Fibroblast of gingiva (primary cell): Measurements from ENCODE around the gene NUDCD3.

Experiments
- DNase-seq: peaks from one replicate; pipeline ENCODE4 v3.0.0-alpha.2; 2011; ENCODE audit warnings: low read depth

NUDCD3 gene

DNA sequence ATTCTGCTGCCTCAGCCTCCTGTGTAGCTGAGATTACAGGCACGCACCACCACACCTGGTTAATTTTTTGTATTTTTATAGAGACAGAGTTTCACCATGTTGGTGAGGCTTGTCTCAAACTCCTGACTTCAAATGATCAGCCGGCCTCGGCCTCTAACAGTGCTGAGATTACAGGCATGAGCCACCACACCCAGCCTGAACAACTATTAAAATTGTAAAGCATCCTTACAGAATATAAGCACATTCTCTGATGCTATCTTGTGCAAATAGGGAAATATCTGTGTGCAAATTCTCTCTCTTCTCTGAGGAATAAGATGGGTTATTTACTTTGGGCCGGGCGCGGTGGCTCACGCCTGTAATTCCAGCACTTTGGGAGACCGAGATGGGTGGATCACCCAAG, 12.5 kb downstream of the NUDCD3 start:
- no peak for DNase-seq

DNA sequence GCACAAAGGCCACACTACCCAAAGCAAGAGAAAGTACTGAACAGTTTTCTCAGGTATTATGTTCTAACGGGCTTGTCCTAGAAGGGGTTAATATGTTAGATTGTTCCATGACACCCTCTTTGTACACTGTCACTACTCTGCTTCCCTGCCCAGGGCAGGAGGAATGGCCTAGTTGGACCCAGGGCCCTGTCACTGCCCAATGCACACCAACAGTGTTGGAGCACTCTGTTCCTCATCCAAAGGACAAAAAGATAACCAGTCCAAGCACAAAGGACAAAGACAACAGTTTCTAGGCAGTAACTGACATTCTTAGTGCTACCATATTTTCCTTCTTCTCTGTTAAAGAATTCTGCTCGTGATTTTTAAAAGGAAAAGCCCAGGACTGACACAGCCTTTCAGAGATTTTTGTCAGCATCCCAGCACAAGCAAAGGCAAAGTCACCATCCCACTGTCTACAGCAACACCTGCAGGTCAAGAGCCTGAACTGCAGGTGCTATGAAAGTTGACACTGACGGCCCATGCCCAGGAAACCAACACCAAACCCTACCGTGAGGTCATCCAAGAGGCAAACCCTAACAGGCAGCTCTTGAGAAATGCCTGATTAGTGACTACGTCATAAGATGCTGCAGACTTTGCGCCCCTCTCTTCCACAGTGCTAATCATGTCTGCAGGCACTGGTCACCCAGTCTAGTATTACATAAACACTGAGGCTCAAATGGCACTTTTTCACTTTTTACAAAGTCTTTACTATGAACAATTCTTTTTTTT, 13.2 kb downstream of the NUDCD3 start:
- DNase-seq: peak; percentile 79

GRCh38 chr7:44476313-44476712, 14.1 kb downstream of the NUDCD3 start:
- no peak for DNase-seq

DNA sequence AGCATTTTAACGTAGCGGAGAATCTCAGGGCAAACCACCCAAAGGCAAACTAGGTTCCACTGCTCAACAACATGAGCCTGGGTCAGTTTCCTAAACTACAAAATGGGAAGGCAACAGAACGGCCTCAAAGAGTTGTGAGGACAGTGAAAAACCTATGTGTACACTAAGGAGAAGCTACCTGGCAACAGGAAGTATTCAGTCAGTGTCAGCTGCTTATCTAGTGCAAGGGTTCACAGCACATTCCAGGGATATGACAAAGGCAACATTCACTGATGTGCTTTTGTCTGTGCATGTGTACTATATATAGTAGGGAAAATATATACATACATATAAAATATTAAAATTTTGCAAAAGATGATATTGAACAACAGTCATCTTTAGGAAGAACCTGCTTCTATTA, 17.2 kb downstream of the NUDCD3 start:
- DNase-seq: no peak

GRCh38 chr7:44472843-44473242, 17.6 kb downstream of the NUDCD3 start:
- no peak for DNase-seq

DNA sequence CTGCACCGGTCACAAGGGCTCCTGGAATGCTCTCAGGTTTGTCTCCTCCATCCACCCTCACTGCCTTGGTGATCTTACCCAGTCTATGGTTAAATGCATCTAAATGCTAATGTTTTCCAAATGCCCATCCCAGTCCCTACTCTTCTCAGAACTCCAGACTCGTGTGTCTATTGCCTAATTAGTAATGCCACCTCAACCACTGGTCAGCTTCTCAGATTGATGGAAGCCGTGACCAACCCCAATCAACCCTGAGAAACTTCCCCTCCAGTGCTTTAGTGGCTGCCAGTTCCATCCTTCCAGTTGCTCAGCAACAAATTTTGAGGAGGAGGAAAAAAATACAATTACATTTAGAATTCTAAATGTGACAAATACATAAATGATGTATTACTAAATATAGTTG, 18.6 kb downstream of the NUDCD3 start:
- peak; percentile 32 for DNase-seq

- no peak for DNase-seq
Observed at GRCh38 chr7:44471436-44471835, 19.0 kb downstream of the NUDCD3 start.

- DNase-seq: no peak
Observed at GRCh38 chr7:44470628-44471245, 19.7 kb downstream of the NUDCD3 start.

DNA sequence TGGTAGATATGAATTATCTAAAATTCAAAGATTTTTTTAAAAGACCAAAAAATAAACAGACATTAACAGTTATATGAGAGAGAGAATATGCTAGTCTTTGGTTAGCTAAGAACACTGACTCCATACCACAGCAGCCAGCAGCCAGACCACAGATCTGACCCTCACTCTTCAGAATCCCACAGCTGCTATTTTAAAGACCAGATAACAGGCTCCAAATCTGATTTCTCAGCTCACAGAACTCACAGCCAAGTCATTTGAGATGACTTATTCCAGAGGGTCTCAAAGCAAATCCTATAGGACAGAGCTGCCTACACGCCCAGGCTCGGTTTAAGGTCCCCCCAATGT, 20.4 kb downstream of the NUDCD3 start:
- no peak for DNase-seq

GRCh38 chr7:44469461-44470134, 20.9 kb downstream of the NUDCD3 start:
- DNase-seq: no peak

- no peak for DNase-seq
Observed at GRCh38 chr7:44467217-44467548, 23.3 kb downstream of the NUDCD3 start.

DNA sequence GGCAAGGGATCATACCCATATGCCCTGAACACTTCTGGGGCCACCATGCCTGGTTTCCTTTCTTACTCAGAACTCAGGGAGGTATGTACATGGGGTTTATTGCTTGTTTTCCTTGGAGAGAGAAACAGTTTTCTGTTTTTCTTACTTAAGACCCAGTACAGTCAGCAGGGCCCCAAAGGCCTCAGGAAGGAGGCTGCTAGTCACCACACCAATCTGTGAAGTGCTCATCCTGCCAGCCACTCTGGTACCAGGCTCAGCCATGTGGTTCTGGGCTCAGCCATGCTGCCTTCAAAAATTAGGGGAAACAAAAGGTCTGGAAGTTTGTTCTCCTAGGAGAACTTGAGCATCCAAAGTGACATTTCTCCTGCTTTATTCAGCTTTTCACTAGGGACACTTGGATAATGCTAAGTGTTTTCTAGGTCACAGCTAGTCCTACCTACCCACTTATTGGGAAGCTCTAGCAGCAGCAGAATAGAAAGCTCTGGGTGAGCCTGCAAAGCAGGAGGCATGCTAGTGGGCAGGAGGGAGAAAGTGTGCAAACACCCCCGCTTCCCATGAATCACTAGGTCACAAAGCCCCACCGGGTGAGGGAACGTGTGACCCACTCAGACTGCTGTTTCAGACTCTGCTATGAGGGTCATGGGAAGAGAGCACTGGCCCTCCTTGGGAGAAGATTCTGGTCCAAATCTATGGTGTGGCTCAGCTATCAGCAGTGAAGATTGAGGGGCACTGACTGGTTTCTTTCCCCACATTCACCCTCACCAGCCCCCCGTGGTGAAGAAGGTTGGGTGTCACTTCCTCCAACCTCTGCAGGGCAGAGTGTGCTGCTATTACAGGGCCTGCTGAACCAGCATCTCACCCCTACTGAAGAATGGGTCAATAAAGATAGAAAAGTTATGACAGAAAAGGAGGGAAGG, 23.9 kb downstream of the NUDCD3 start:
- peak; percentile 78 for DNase-seq

- DNase-seq: no peak
Observed at GRCh38 chr7:44465490-44465889, 25.0 kb downstream of the NUDCD3 start.

DNA sequence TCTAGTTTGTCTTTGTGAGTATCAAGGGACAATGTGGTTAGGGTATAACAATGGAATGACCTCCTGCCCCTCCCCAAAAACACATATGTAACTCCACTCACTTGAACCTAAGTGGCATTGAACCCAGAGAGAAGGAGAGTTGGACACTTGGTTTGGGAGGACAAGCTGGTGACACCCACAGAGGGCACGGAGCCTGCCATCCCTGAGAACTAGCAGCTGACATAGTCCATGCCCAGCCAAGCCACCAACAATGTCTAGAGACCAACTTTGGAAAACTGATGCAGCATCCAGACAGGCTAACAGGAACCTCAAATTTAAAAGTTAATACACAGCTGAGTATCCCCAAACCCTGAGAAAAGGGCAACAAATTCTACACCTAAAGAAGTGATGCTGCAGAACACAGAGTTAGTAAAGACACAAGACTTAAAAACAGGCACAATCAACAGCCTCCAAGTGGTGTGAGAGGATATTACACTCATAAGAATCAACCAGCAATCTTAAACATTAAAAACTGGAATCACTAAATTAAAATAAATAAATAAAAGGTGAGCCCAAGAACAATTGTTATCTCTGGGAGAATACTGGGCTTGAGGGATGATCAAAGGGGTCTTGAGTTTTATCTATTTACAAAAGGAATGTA, 27.2 kb downstream of the NUDCD3 start:
- DNase-seq: no peak

GRCh38 chr7:44461387-44461786, 29.1 kb downstream of the NUDCD3 start:
- DNase-seq: no peak

- DNase-seq: no peak
Observed at GRCh38 chr7:44460325-44460724, 30.1 kb downstream of the NUDCD3 start.

DNA sequence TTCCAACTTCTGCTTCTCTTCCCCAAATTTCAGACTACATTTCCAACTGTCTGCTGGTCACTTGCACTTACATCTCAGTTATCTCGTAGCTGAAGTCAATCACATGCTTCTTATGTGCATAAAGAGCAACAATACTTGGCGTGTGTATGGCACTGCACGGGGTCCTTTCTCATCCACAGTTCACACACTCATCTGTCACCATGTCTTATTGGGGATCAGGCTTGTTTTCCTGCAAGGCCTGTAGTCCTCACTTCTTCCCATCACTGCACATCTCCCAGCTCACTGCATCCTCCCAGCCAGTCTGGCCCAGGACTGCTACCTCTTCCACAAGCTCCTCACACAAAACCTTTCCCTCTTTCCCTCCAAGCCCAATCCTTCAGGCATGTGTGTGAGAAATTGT, 35.3 kb downstream of the NUDCD3 start:
- no peak for DNase-seq

- no peak for DNase-seq
Observed at GRCh38 chr7:44454348-44454747, 36.1 kb downstream of the NUDCD3 start.

DNA sequence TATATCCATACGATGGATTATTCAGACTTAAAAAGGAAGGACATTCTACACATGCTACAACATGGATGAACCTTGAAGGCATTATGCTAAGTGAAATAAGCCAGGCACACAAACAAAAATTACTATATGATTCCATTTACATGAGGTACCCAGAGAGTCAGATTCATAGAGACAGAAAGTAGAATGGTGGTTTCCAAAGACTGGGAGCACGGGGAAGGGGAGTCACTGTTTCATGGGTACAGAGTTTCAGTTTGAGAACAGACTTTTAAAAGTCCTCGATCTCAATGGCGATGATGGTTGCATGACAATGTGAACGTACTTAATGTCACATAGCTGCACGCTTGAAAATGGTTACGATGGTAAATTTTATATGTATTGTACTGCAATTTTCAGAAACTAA, 39.3 kb downstream of the NUDCD3 start:
- no peak for DNase-seq

DNA sequence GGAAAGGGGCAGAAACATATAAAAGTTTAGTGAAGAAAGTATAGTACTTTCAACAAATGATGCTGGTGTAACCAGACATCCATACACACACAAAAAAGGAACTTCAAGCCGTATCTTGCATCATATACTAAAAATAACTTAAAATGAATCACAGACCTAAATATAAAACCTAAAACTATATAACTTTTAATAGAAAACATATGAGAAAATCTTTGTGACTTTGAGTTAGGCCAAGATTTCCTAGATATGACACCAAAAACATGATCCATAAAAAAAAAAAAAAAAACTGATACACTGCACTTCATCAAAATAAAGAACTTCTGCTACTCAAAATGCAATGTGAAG, 40.9 kb downstream of the NUDCD3 start:
- DNase-seq: peak; percentile 71

DNA sequence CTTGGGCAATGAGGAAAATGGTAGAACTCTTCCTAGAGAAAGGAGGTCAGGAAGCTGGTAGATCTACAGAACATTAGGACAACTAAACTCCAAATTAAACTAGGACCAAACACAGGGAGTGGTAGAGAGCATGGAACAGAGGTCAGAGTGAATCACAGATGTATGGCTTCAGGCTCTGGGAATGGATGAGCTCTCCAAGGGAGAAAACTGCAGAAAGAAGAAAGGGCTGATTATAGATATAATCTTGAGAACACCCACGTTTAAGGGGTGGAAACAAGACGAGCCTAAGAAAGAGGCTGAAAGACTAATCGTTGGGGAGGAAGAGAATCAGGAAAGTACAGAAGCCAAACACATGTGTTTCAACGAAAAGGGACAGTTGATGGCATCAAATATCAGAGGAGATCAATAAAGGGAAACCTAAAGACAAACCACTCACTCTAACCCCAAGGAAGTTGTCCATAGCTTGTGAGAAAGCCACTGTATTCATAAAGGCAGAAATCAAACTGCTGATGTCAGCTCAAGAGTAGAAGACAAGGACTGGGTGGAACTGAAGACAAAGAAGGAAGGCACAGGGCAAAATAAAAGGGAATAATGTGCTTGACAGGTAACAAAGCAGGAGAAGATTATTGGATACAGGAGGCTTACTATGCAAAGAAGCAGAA, 41.4 kb downstream of the NUDCD3 start:
- DNase-seq: no peak
